Retinal pigment epithelial cell (primary cell): Measurements from ENCODE around the gene CARNS1.

Experiments
- DNase-seq: peaks from one replicate; pipeline ENCODE4 v3.0.0-alpha.2; 2010; ENCODE audit warnings: low read depth
- H3K4me3 ChIP-seq: 2 replicates; pipeline ENCODE4 v1.5.1; 2011; ENCODE audit warnings: mild to moderate bottlenecking, low read length, control low read depth, moderate library complexity
- CTCF ChIP-seq: conservative IDR thresholded peaks from 2 replicates; pipeline ENCODE4 v1.5.1; 2011; ENCODE audit warnings: low read depth, low read length, control low read depth, inconsistent platforms

Gene CARNS1

GRCh38 chr11:67409261-67409666 lies 6.2 kb upstream of the CARNS1 start:
- DNase-seq: no peak
- no peak for TF ChIP-seq CTCF
- H3K4me3 ChIP-seq: no peak overlapping the region

DNA sequence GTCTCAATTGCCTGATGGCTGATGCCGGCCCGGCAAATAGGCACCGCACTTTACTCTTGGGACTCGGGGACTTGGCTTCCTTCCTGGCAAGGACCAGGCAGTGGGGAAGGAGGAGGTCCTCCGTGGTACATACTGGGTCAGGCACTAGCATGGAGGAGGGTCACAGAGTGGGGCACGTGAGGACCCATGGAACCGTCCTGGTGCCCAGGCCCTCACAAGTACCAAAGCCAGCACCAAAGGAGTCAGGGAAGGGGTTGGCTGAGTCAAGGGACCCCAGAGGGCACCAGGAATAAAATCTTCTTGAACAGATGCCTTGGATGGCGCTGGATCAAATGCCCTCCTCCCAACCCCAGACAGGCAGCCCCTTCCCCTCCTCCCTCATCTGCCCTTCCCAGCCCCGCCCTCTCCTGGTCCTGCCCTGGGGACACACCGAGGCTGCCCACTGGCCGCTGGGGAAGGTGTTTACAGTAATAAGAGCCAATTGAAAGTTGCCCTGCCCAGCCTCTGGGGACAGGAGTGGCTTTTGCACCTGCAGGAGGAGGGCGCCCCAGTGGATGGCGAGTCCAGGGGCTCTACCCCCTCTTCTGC lies 5.6 kb upstream of the CARNS1 start:
- TF ChIP-seq CTCF: no peak
- no peak overlapping the region for H3K4me3 ChIP-seq
- no peak for DNase-seq

GRCh38 chr11:67410369-67410831 lies 5.1 kb upstream of the CARNS1 start:
- TF ChIP-seq CTCF: no peak
- H3K4me3 ChIP-seq: no peak overlapping the region
- no peak for DNase-seq

DNA sequence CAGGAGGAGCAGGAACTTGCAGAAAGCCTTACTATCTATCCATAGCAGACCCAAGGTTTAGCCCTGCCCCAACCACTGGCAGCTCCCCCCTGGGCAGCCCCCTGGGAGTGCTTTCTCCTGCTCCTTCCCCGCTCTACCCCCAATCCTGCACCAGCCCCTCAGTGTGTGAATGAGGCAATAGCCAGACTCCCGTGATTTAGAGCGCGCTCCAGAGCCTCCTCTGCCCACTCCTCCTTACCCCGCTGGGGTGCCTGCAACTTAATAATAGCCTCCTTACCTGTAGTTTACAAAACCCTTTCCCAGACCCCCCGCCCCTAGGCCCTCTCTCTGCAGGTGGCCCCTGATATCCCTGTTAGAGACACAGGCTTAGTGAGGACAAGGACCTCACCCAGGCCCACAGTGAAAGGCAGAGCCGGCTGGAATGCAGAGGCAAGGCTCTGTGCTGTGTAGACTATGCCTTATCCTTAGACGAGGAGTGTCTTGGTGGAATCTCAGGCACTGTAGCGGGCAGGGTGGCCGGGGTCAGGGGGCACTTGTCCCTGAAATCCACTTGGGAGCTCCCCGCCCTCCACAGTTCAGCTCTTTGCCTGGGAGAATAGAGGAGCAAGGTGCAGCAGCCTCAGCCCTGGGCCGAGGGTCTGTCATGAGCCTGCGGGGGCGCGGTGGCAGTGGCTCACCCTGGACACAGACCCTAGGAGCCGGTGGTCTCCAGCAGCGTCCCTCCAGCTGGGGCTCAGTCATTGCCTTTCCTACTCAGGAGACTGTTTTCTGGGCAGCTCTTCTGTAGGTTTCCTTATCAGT lies 4.3 kb upstream of the CARNS1 start:
- no peak for DNase-seq
- TF ChIP-seq CTCF: no peak
- H3K4me3 ChIP-seq: no peak overlapping the region

DNA sequence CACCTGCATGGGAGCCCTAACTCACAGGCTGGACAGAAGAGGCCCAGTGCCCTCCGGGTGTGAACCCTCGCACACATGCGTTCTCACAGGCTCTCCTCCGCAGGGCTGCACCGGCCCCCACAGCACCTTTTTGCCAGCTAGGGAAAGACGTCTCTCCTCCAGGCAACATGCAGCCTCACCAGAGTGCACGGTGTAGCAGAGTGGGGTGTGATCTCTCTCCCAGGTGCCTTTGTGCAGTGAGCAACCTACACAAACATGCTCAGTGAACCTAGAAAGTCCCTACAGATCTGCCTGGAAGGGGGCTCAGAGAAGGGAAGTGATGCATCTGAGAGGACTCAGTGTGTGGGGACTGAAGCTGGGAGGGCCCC lies 3.7 kb upstream of the CARNS1 start:
- H3K4me3 ChIP-seq: no peak overlapping the region
- no peak for TF ChIP-seq CTCF
- DNase-seq: no peak

DNA sequence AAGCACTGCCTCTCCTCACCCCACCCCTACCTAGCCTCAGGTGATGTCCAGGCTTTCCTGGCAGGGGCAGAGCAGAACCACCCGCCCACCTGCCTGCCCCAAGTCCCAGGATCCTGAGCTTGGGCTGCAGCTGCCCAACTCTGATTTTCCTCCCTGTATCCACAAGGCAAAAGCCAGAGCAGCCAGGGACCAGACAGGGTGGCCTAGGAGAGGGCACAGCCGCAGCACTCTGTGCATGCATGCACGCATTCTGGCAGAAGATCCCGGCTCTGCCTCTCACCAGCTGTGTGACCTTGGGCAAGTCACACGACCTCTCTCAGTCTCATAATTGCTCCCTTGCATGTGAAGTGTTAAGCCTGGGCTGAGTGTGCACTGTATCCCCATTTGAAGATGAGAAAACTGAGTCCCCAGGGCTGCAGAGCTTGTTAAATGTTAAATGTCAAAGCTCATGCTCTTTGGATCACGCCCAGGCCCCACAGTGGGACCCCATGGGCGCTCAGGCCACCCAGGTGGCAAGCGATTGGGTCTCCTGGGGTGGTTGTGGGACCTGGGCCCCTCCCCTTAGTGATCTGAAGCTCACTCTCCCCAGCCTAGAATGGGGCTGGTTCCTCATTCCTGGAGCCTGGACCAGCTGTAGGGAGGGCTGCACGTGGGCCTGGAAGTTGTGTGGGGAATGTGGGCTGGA lies 2.8 kb upstream of the CARNS1 start:
- no peak for TF ChIP-seq CTCF
- H3K4me3 ChIP-seq: no peak overlapping the region
- DNase-seq: no peak
